ENCODE data around the gene BRPF1.
"Not testable (repeated sequence)": the region's sequence is repeated elsewhere in the genome, so short reads cannot be mapped to it uniquely, and the experiment has no call there.

BRPF1 gene

GRCh38 chr3:9770276-9770812 lies 38.8 kb downstream of the BRPF1 start:
- no peak for DNase-seq

- DNase-seq, result not testable (repeated sequence)
Measured at GRCh38 chr3:9771007-9771406, 39.5 kb downstream of the BRPF1 start.

GRCh38 chr3:9776896-9777693 lies 45.6 kb downstream of the BRPF1 start:
- DNase-seq, result no peak

- no peak for DNase-seq
Measured at GRCh38 chr3:9777694-9778021, 46.1 kb downstream of the BRPF1 start.

- peak; percentile 76 for DNase-seq
Measured at GRCh38 chr3:9778143-9779074, 46.9 kb downstream of the BRPF1 start.

- DNase-seq, result no peak
Measured at GRCh38 chr3:9779075-9779593, 47.6 kb downstream of the BRPF1 start.

GRCh38 chr3:9779721-9780457 lies 48.4 kb downstream of the BRPF1 start:
- DNase-seq, result peak; percentile 31

- DNase-seq, result no peak
Measured at GRCh38 chr3:9780458-9780812, 48.9 kb downstream of the BRPF1 start.

- no peak for DNase-seq
Measured at GRCh38 chr3:9780910-9781309, 49.4 kb downstream of the BRPF1 start.

- no peak for DNase-seq
Measured at GRCh38 chr3:9781551-9781950, 50.0 kb downstream of the BRPF1 start.

GRCh38 chr3:9781978-9782603 lies 50.6 kb downstream of the BRPF1 start:
- DNase-seq, result no peak

- no peak for DNase-seq
Measured at GRCh38 chr3:9782770-9783169, 51.2 kb downstream of the BRPF1 start.

- DNase-seq, result no peak
Measured at GRCh38 chr3:9783954-9784353, 52.4 kb downstream of the BRPF1 start.

- DNase-seq, result no peak
Measured at GRCh38 chr3:9784965-9785364, 53.4 kb downstream of the BRPF1 start.

GRCh38 chr3:9785602-9786001 lies 54.1 kb downstream of the BRPF1 start:
- no peak for DNase-seq

- DNase-seq, result no peak
Measured at GRCh38 chr3:9786209-9786739, 54.7 kb downstream of the BRPF1 start.

GRCh38 chr3:9786825-9787669 lies 55.5 kb downstream of the BRPF1 start:
- no peak for DNase-seq

GRCh38 chr3:9787714-9788113 lies 56.2 kb downstream of the BRPF1 start:
- DNase-seq, result no peak

- no peak for DNase-seq
Measured at GRCh38 chr3:9791127-9791526, 59.6 kb downstream of the BRPF1 start.

- DNase-seq, result no peak
Measured at GRCh38 chr3:9791790-9792404, 60.4 kb downstream of the BRPF1 start.
